Choroid plexus epithelial cell (primary cell): ENCODE measurements around the gene HSPB2.

ENCODE experiments used
- DNase-seq: peaks from one replicate; pipeline ENCODE4 v3.0.0-alpha.2; 2010; ENCODE audit warnings: low read depth
- H3K4me3 ChIP-seq: 2 replicates; pipeline ENCODE4 v1.5.1; 2011; ENCODE audit warnings: low read depth, mild to moderate bottlenecking, control low read depth, low read length, moderate library complexity
- TF ChIP-seq, protein P1 (sequence below): conservative IDR thresholded peaks from 2 replicates; pipeline ENCODE4 v1.5.1; 2011; ENCODE audit warnings: low read depth, mild to moderate bottlenecking, control low read depth, inconsistent platforms, low read length, moderate library complexity

The HSPB2 gene, protein sequence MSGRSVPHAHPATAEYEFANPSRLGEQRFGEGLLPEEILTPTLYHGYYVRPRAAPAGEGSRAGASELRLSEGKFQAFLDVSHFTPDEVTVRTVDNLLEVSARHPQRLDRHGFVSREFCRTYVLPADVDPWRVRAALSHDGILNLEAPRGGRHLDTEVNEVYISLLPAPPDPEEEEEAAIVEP

DNA sequence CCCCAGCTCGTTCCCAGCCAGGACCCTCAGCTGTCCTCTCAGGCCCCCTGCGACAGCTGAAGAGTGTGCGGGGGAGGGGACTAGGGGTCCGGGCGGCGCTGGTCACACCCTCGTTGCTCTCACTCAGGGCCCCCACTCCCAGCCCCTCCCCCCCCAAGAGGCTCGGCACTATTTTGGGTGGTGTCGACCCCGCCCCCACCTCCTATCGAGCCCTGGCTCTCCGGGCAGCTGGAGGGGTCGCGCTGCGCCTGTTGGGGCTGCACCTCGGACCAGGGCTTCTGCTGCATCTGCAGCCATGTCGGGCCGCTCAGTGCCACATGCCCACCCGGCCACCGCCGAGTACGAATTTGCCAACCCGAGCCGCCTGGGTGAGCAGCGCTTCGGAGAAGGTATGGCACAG is at the start of gene HSPB2:
Gene HSPB2, plus strand, starts transcription at position 200 of the 400 bp plus-strand sequence. Its CDS starts 96 bp downstream, at position 296.
- DNase-seq = no peak
- TF ChIP-seq, protein P1, sequence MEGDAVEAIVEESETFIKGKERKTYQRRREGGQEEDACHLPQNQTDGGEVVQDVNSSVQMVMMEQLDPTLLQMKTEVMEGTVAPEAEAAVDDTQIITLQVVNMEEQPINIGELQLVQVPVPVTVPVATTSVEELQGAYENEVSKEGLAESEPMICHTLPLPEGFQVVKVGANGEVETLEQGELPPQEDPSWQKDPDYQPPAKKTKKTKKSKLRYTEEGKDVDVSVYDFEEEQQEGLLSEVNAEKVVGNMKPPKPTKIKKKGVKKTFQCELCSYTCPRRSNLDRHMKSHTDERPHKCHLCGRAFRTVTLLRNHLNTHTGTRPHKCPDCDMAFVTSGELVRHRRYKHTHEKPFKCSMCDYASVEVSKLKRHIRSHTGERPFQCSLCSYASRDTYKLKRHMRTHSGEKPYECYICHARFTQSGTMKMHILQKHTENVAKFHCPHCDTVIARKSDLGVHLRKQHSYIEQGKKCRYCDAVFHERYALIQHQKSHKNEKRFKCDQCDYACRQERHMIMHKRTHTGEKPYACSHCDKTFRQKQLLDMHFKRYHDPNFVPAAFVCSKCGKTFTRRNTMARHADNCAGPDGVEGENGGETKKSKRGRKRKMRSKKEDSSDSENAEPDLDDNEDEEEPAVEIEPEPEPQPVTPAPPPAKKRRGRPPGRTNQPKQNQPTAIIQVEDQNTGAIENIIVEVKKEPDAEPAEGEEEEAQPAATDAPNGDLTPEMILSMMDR = no peak
- peak within 1 kb of the TSS; percentile 41 for H3K4me3 ChIP-seq

DNA sequence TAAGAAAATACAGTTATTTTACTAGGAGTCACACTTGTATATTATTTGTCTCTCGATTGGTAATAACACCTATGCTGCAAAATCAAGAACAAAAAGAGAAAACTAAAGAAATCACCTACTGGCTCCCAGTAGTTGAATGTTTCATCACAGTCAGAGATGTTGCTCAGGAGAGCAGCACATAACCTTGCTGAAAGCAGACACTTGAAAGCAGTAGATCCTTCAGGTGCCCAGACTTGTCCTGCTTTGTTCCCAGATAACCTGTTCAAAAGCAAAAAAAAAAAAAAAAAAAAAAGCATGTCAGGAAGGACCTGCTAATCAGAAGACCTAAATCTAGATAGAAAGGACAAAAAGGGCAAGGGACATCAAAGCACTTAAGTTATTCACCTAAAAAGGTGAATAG is 42.4 kb upstream of the HSPB2 start:
- no peak overlapping the region for H3K4me3 ChIP-seq
- DNase-seq = no peak
- TF ChIP-seq, protein P1 = no peak

DNA sequence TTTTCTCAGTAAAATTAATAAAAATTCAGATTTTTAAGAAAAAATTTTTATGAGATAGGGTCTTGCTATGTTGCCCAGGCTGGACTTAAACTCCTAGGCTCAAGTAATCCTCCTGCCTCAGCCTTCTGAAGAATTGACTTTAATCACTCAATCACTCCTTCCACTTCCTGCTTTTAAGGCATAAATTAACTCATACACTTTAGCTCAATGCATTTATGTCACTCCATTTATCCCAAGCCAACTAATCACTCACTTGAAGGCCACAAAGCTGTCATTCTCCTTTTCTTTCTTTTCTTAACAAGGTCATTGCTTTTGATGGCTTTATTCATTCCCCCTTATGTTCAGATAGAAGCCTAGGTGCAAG is 42.0 kb upstream of the HSPB2 start:
- TF ChIP-seq, protein P1 = no peak
- no peak for DNase-seq
- H3K4me3 ChIP-seq = peak overlapping the region; percentile 86

DNA sequence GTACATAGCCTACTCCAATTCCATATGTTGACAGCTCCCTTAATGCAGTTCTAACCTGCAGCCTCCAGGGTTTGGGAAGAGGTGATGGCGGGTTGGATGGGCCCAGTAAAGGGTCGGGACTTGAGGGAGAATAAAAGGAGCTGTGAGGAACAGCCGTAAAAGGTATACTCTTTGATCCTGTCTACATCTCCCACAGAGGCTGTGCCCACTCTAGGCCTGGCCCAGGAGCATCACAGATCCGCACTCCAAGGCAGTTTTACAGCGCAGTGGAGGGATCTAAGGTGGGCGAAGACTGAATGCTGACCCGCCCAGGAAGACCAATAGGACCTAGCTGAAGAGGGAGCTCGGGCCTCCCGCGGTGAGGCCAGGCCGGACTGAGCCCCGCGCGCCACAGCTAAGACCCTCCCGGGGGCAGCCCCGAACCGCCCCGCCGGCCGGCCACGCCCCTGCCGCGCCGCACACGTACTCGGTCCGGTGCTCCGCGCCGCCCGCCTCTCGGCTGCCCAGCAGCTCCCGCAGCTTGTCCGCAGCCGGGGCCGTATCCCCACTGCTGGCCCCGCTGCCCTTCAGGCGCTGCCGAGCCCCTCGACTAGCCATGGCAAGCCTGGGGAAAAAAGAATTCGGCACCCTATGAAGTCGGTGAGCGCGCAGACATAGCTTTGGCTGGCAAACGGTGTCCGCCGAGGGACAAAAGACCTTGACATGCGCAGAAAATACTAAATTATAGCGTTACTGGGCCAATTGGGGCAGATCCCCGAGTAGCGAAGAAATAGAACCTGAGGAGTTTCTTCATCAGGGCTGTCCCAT is 41.4 kb upstream of the HSPB2 start, which contains the start of gene ALG9:
Gene ALG9, minus strand, starts transcription at position 696 of the 807 bp plus-strand sequence. Its CDS starts 99 bp downstream, at position 597.
- TF ChIP-seq, protein P1 = peak; percentile 52
- H3K4me3 ChIP-seq = peak within 1 kb of the TSS; percentile 86
- DNase-seq = peak; percentile 85

DNA sequence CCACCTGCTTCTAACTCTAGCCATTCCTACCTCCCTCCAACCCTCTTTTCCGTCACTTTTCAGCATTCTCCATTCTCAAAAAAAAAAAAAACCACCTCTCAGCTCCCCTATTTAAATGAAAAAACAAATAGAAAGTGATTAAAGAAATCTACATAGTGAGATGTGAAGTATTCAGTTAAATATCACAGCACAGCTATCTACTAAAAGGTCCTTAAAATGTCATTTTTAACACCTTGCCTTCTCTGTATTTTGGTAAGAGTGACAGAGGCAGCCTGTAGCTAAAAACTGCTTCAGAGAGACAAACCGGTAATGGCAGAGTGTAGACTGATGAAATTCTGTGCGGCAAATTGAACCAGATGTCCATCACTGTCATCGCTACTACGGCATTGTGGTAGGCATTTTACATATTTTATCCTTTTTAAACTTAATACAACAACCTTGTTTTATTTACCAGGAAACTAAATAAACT is 40.8 kb upstream of the HSPB2 start:
- DNase-seq = no peak
- TF ChIP-seq, protein P1 = no peak
- H3K4me3 ChIP-seq = peak overlapping the region; percentile 86

DNA sequence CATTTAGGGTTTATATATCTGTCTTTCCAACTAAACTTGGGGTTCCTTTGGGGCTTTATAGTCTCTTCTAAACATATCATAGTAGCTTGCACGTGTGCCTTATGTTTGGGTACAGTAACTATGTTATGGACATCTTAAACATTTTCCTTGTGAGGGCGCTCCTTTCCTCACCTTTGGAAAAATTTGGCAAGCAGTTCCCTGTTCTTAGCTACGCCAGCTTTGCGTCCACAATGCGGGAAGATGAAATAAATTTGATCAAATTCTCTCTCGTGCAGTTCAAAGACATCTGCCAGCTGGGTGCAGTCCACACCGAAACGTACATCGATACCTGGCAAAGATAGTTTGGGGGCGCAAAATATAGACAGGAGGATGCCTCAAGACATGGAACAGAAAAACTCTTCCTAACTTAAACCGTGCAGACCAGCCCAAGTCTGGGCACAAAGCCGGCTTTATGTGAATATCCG is 34.1 kb upstream of the HSPB2 start:
- DNase-seq = peak; percentile 17
- H3K4me3 ChIP-seq = peak overlapping the region; percentile 74
- TF ChIP-seq, protein P1 = no peak
